ENCODE data around the gene PFKL.
A peak's percentile ranks its signal among the peaks of the same experiment; 100 is the strongest.
"Not testable (repeated sequence)": the region's sequence is repeated elsewhere in the genome, so short reads cannot be mapped to it uniquely, and the experiment has no call there.

PFKL gene

DNA sequence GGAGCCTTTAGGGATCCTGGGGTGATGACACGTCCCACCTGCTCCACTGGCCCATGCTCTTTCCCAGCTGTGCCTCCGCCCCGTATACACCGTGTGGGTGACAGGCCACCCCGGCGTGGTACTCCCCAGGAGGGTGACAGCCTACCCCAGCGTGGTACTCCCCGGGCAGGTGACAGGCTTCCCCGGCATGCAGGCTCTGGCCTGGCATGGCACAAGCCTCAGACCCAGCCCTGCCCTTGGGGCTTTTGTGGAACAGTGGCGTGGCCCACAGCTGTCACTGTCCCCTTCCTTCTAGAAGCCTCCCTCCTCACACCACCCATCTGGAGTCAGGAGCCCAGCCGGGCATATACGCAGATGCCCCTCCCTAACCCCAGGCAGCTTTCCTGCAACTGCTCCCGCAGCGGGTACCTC is 4.7 kb upstream of the PFKL start:
- no peak for DNase-seq

DNA sequence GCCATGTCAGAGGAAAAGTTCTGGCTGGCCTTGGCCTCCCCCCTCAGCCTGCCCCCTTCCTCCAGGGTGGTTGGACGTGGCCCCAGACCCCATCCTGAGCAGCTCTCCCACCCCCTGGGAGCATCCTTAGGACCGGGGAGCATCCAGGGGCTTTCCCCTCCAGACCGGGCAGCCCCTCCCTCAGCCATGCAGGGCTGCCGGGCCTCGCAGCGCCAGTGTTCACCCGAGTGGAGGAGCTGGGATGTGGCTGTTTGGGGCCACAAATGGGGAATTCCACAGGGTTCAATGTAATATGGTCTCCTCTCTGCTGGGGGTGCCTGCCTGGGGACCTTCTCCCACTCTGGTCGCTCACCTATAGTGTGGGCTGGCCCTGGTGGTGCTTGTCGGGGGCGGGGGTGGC is 4.2 kb upstream of the PFKL start:
- DNase-seq, result no peak

DNA sequence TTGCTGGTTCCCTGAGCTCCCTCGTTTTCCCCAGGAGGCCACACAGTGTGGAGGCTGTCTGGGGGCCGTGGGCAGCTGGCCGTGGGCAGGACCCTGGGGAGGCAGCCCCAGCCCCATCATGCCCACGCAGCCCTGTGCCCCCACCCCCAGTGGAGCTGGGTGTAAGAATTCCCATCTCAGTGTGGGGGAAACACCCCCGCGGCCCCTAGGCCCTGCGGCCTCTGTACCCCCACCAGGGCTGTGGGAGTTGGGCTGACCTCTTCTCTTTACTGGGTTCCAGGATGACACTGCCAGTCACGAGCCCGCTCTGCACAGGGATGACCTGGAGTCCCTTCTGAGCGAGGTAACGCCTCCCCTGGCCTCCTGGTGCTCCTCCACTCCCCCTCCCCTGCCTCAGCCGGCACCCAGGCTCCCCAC is 3.7 kb upstream of the PFKL start:
- no peak for DNase-seq

DNA sequence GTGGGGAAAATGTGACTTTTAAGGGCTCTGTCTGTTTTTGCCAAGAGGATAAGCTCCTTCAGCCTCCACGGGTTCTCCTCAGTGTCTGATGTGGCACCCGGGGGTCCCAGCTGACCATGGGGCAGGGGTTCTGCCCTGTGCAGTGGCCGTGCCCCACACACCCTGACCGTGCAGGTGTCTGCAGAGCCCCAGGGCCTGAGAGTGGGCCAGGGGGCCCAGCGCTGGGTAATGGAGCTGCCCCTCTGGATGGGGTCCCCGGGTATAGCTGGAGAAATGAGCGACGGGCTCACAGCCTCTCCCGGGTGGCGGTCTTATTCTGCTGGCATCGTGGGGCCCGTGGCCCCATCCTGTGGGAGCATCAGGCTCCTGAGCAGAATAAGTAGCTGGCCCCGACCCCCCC is 2.9 kb upstream of the PFKL start:
- DNase-seq, result no peak

DNA sequence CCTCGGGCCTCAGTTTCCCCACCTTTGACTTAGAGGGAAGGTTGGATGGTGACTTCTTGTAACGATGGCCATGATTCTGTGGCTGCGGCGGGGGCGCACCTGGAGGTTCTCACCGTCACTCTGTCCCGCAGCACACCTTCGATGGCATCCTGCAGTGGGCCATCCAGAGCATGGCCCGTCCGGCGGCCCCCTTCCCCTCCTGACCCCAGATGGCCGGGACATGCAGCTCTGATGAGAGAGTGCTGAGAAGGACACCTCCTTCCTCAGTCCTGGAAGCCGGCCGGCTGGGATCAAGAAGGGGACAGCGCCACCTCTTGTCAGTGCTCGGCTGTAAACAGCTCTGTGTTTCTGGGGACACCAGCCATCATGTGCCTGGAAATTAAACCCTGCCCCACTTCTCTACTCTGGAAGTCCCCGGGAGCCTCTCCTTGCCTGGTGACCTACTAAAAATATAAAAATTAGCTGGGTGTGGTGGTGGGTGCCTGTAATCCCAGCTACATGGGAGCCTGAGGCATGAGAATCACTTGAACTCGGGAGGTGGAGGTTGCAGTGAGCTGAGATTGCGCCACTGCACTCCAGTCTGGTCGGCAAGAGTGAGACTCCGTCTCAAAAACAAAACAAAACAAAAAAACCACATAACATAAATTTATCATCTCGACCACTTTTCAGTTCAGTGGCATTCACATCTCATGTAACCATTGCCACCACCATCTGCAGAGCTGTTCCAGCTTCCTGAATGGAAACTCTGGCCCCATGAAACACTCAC is 2.1 kb upstream of the PFKL start:
- DNase-seq, result peak; percentile 67

GRCh38 chr21:44298301-44298700 is 1.6 kb upstream of the PFKL start:
- no peak for DNase-seq

- no peak for DNase-seq
Observed at GRCh38 chr21:44299085-44299457, 782 bp upstream of the PFKL start.

- DNase-seq, result peak; percentile 39
Observed at GRCh38 chr21:44300262-44300959, 558 bp downstream of the PFKL start.

DNA sequence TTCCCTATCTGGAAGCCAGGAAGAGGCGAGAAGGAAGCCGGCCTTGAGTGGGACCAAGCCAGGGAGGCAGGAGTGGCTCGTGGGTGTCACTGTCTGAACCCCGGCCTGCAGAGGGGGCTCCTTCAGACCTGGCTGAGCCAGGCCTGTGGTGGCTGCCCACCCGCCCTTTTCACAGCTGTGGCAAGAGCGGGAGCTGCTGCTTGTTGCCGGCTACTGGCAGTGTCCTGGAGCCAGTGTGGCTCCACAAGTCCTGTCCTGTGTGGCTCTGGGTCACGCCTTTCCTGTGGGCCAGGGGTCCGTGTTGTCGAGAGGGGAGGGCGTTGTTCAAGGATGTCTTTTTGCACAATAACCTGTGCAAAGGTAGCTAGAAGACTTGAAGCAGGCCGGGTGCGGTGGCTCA is 1.3 kb downstream of the PFKL start:
- no peak for DNase-seq

GRCh38 chr21:44301961-44302406 is 2.1 kb downstream of the PFKL start:
- DNase-seq, result no peak

DNA sequence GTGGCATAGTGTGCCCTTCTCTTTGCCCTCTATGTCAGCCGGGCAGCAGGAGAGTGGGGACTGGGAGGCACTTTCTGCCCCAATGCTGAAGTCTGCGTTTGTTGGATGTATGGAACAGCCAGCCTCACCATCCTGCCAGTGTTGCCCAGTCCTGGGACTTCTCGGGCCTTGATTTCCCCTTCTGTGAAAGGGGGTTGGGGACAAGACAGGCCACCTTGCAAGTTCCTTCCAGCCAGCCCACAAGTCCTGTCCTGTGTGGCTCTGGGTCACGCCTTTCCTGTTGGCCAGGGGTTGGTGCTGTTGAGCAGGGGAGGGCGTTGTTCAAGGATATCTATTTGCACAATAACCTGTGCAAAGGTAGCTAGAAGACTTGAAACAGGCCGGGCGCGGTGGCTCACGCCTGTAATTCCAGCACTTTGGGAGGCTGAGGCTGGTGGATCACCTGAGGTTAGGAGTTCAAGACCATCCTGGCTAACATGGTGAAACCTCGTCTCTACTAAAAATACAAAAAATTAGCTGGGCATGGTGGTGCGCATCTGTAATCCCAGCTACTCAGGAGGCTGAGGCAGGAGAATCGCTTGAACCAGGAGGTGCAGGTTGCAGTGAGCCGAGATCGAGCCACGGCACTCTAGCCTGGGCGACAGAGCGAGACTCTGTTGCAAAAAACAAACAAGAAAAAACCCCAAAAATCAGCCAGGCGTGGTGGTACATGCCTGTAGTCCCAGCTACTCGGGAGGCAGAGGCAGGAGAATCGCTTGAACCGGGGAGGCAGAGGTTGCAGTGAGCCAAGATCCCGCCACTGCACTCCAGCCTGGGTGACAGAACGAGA is 2.9 kb downstream of the PFKL start:
- DNase-seq, result not testable (repeated sequence)

DNA sequence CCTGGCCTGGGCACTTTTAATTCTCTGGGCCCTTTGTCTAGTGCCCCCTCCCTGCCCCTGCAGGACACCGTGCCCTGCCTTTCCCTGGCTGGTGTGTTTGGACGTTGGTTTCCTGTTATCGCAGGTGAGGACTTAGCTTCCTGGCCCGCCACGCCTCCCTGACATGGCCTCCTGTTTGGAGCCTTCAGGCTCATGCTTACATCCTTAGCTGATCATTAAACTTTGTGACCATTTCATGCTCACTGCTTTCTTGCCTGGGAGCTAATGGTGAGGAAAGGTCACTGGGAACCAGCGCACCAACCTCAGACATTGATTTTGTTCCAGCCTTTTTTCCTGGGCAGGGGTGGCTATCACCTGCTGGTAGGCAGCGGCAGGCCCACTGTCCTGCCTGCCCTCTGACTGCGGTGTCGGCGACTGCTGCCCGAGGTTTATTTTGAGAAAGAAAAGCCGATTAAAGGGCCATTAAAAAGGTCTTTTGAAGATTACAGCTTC is 3.7 kb downstream of the PFKL start:
- DNase-seq, result no peak

- DNase-seq, result no peak
Observed at GRCh38 chr21:44304011-44304616, 4.3 kb downstream of the PFKL start.

DNA sequence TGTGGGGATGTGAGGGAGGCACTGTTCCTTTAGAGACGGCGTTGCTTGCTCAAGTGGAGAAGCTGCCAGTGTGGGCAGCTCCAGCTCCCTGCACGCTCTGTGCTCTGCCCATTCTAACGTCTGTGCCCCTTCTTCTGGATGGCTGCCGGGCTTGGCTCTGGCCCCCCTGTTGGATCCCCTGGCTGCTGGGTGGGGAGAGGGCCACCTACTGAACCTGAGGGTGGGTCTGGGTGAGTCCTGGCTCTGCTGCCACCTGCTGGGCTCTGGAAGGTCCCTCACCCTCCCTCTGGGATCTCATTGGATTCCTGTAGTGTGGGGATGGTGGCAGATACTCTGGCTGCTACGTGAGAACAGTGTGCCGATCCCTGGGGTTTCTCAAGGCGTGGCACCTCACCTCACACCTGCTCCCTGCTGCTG is 5.0 kb downstream of the PFKL start:
- no peak for DNase-seq

- DNase-seq, result no peak
Observed at GRCh38 chr21:44305691-44306090, 5.8 kb downstream of the PFKL start.

- no peak for DNase-seq
Observed at GRCh38 chr21:44306936-44307704, 7.3 kb downstream of the PFKL start.

- DNase-seq, result no peak
Observed at GRCh38 chr21:44310628-44311507, 11.0 kb downstream of the PFKL start.

- no peak for DNase-seq
Observed at GRCh38 chr21:44312089-44312488, 12.2 kb downstream of the PFKL start.

GRCh38 chr21:44312716-44313115 is 12.9 kb downstream of the PFKL start:
- no peak for DNase-seq

- DNase-seq, result no peak
Observed at GRCh38 chr21:44313451-44313850, 13.6 kb downstream of the PFKL start.

GRCh38 chr21:44314128-44314527 is 14.3 kb downstream of the PFKL start:
- no peak for DNase-seq

Measured in T1000 (cell line).